Activated CD8-positive, alpha-beta T cell treated with anti-CD3 and anti-CD28 coated beads, Interleukin-2, amount 10 ng/mL, durations not matched to agents 7 days and 5 days (primary cell): Measurements from ENCODE around the gene MVB12A. TPM values are rescaled to one million over a fixed set of nuclear protein-coding genes. Genes with fewer than 3 reads are reported as not detected.

Experiments used
- ATAC-seq: fragments of 150-1000 bp; cut with Tn5 transposase; one replicate; pipeline ENCODE4 v1.10.0; 2021; ENCODE audit warnings: moderate library complexity
- CTCF ChIA-PET: fragments of 350-600 bp; sonication (Branson Sonifier 250); formaldehyde crosslinking; loops from one replicate; lab custom pipeline; 2021; ENCODE audit warnings: antibody characterized with exemption; lab: Charles Lee
- POLR2A ChIA-PET: fragments of 350-600 bp; sonication (Branson Sonifier 250); formaldehyde crosslinking; loops from one replicate; lab custom pipeline; 2021; ENCODE audit warnings: antibody characterized with exemption; lab: Charles Lee
- DNase-seq: peaks from one replicate; pipeline ENCODE4 v3.0.0-alpha.2; 2020
- H3K27ac Mint-ChIP-seq: one replicate; pipeline ENCODE4 v1.8.0; 2021; ENCODE audit warnings: mild to moderate bottlenecking, mixed read lengths
- H3K27me3 Mint-ChIP-seq: one replicate; pipeline ENCODE4 v1.8.0; 2021; ENCODE audit warnings: low read depth, mixed read lengths
- H3K36me3 Mint-ChIP-seq: one replicate; pipeline ENCODE4 v1.8.0; 2021; ENCODE audit warnings: low read depth, mixed read lengths
- H3K4me1 Mint-ChIP-seq: one replicate; pipeline ENCODE4 v1.8.0; 2021; ENCODE audit warnings: low read depth, mixed read lengths
- H3K4me3 Mint-ChIP-seq: one replicate; pipeline ENCODE4 v1.8.0; 2021; ENCODE audit warnings: mild to moderate bottlenecking, mixed read lengths
- H3K9me3 Mint-ChIP-seq: one replicate; pipeline ENCODE4 v1.8.0; 2022; ENCODE audit warnings: mixed read lengths; ENCODE audit not compliant: insufficient read depth
- total RNA-seq, 2 experiments: library from RNA; stranded (reverse); gene quantifications; one replicate each; pipeline ENCODE4 v1.2.3, GENCODE V29; 2021

MVB12A gene
- 10 to 100 TPM; 36.6 to 40.3 TPM for total RNA-seq

- DNase-seq (peak; percentile 97), ATAC-seq (peak; percentile 94)
- Mint-ChIP-seq H3K4me3 (peak within 1 kb of the TSS; percentile 93), H3K4me1 (peaks cover 28% of the 10 kb centered on the region), H3K27ac (peak within 1 kb of the TSS; percentile 96), H3K9me3 (no peaks in the 10 kb centered on the region), H3K36me3 (peaks cover 33% of the 10 kb centered on the region), H3K27me3 (no peaks in the 10 kb centered on the region)
- POLR2A ChIA-PET: interaction anchor here (0.6 to 3.4 kb wide), 7 partner anchors 14 to 176 kb away, joined by 3 to 36 read pairs (median 5); partner anchors contain the start of gene BST2
- CTCF ChIA-PET: interaction anchor here (0.6 to 1.4 kb wide), 17 partner anchors 13 to 186 kb away, joined by 3 to 8 read pairs (median 3); partner anchors contain the start of genes BST2 and DDA1
Observed at GRCh38 chr19:17419621-17420474, at the start of gene MVB12A. Gene MVB12A, plus strand, starts transcription at chr19:17420047. Its CDS starts 89 bp downstream, at chr19:17420136.

GRCh38 chr19:17376935-17377600, 42.8 kb upstream of the MVB12A start, which contains the start of gene PLVAP:
Gene PLVAP, minus strand, starts transcription at chr19:17377342. Its CDS starts 54 bp downstream, at chr19:17377288.
- DNase-seq: no peak
- Mint-ChIP-seq H3K4me1 (peaks cover 3% of the 10 kb centered on the region), H3K9me3 (peaks cover 7% of the 10 kb centered on the region), H3K27me3 (peaks cover 11% of the 10 kb centered on the region), H3K27ac (no peak within 1 kb of the TSS), H3K36me3 (peaks cover 4% of the 10 kb centered on the region), H3K4me3 (no peak within 1 kb of the TSS)
- POLR2A ChIA-PET: no interaction called here
- ATAC-seq: no peak
- CTCF ChIA-PET: interaction anchor here (1.2 to 2.3 kb wide), 2 partner anchors 9 to 30 kb away, joined by 4 to 10 read pairs; no protein-coding TSS in a partner anchor

DNA sequence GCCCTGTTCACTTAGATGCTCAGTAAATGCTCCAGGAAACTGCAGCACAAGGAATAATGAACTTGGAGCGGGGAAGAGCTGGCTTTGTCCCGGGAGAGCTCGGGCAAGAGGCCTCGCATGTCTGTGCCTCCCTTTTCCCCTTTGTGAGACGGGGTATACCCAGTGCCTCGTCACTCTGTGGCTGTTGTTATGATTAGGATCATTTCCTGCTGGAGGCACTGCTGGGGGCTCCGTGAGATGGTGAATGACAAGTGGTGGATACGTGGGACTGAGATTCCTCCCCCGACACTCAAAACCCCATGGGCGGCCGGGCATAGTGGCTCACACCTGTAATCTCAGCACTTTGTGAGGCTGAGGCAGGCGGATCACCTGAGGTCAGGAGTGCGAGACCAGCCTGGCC, 41.6 kb upstream of the MVB12A start:
- no peak overlapping the region for H3K27ac Mint-ChIP-seq
- no peak overlapping the region for H3K4me3 Mint-ChIP-seq
- H3K27me3 Mint-ChIP-seq: peaks cover 11% of the 10 kb centered on the region
- DNase-seq (no peak), ATAC-seq (no peak)
- ChIA-PET POLR2A (no interaction called here), CTCF (interaction anchor here (2.3 kb wide), 1 partner anchor 7 kb away, joined by 10 read pairs; no protein-coding TSS in a partner anchor)
- H3K9me3 Mint-ChIP-seq: peaks cover 7% of the 10 kb centered on the region
- H3K4me1 Mint-ChIP-seq: peaks cover 11% of the 10 kb centered on the region
- H3K36me3 Mint-ChIP-seq: peaks cover 4% of the 10 kb centered on the region

DNA sequence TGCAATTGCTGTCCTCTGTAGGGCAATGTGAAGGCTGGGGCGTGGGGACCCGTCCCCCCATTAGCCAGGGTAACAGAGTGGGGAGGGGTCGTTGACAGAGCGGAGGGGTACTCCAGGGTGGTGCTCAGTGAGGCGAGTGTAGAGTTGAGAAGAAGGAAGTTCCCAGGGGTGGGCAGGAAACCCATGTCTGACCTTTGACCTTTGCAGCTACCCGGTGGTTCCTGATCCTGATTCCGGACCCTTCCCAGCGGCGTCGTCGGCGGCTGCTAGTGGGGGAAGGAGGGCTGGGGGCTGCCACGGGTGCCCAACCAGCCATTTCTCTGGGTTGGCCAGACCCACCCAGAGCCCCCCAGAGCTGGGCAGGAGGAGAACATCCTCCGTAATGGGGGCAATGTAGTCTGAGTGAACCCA, 40.6 kb upstream of the MVB12A start:
- Mint-ChIP-seq H3K4me1 (peaks cover 16% of the 10 kb centered on the region), H3K27ac (peak overlapping the region; percentile 42), H3K27me3 (peaks cover 11% of the 10 kb centered on the region), H3K36me3 (peaks cover 4% of the 10 kb centered on the region), H3K9me3 (peaks cover 7% of the 10 kb centered on the region), H3K4me3 (no peak overlapping the region)
- ChIA-PET POLR2A (no interaction called here), CTCF (no interaction called here)
- DNase-seq: no peak
- ATAC-seq: no peak

DNA sequence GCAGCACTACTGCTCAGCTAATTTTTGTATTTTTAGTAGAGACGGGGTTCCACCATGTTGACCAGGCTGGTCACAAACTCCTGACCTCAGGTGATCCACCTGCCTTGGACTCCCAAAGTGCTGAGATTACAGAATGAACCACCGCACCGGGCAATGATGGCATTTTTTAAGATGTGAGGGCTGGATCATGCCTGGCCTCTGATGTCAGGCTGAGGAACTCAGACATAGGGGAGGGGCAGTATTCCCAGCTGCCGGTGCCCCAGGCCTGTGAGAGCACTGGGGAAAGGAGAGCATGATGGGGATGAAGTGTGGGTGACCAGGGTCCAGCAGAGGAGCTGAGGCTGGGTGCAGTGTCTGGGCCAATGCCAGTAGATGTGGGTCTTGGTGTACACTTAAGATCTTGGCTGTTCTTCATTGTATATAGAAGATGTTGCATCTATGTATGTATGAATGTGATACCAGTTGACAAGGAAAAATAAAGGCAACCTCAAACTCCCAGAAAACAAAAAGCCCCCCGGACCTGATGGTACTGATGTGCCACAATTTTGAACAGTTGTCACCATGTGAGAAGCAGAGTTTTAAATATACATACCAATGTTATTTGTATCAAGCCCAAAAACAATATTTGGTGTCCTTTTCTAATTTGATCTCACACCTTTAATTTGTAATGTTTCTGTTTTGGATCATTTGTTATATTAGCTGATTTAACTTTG, 39.3 kb upstream of the MVB12A start:
- H3K4me3 Mint-ChIP-seq: no peak overlapping the region

DNA sequence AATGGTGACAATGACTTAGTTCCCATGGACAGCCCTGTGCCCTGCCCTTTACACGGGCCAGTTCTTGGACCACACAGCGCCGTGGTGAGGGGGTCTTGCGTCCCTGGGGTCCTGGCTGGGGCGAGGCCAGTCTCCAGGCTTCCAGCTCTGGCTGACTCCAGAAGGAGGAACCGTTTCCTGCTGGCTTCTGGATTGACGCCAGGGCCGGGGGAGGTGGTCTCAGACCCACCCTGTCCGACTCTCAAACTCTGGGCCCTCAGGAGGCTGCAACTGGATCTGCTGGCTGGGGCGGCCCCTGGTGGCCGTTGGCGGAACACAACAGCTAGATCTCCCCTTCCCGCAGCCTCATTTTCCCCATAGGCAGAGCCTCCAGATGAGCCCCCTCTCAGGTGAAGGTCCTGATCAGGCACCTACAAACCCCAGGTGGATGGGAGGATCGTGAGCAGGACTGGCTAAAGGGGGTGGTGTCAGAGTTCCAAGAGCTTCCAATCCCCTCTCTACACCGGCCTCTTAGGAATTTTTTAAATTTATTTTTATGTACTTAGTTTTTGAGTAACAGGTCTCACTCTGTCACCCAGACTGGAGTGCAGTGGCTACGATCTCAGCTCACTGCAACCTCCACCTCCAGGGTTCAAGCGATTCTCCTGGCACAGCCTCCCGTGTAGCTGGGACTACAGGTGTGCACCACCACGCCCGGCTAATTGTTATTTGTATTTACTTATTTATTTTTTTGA, 33.8 kb upstream of the MVB12A start:
- no peak overlapping the region for H3K4me3 Mint-ChIP-seq
- peak; percentile 73 for DNase-seq
- ATAC-seq: peak; percentile 52
- ChIA-PET POLR2A (interaction anchor here (0.8 kb wide), 1 partner anchor 19 kb away, joined by 3 read pairs; the partner anchor contains the start of gene BST2), CTCF (interaction anchor here (0.6 to 2.8 kb wide), 25 partner anchors 8 to 131 kb away, joined by 3 to 30 read pairs (median 6); partner anchors contain the start of genes ANKLE1, BABAM1, GTPBP3 and PLVAP)
- H3K9me3 Mint-ChIP-seq: peaks cover 7% of the 10 kb centered on the region
- no peak overlapping the region for H3K27ac Mint-ChIP-seq
- H3K36me3 Mint-ChIP-seq: no peaks in the 10 kb centered on the region
- peaks cover 20% of the 10 kb centered on the region for H3K4me1 Mint-ChIP-seq
- H3K27me3 Mint-ChIP-seq: peaks cover 15% of the 10 kb centered on the region

More for the DNA sequence above, 39.3 kb upstream of the MVB12A start:
- ATAC-seq (no peak), DNase-seq (no peak)
- H3K27ac Mint-ChIP-seq: no peak overlapping the region
- peaks cover 11% of the 10 kb centered on the region for H3K27me3 Mint-ChIP-seq
- peaks cover 16% of the 10 kb centered on the region for H3K4me1 Mint-ChIP-seq
- ChIA-PET CTCF (interaction anchor here (1.1 to 1.4 kb wide), 2 partner anchors 11 to 35 kb away, joined by 3 to 5 read pairs; no protein-coding TSS in a partner anchor), POLR2A (no interaction called here)
- peaks cover 4% of the 10 kb centered on the region for H3K36me3 Mint-ChIP-seq
- H3K9me3 Mint-ChIP-seq: peaks cover 7% of the 10 kb centered on the region

DNA sequence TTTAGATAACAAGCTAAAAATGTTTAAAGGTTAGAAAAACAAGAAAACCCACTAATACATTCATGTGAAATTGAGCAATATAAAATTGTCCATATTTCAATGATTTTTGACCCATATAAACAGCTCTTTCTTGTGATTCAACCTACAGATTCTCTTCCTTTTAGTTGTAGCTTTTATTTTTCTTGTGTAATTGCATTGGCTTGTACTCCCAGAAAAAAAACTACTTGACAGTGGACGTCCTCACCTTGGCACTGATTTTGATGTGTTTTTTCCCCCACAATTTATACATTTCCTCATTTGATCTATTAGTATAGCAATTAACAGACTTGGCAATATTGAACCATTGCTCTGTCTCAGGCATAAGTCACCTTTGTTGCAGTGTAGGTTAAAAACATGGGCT, 30.6 kb upstream of the MVB12A start:
- Mint-ChIP-seq H3K9me3 (peaks cover 7% of the 10 kb centered on the region), H3K27me3 (peaks cover 15% of the 10 kb centered on the region), H3K36me3 (peaks cover 3% of the 10 kb centered on the region), H3K4me3 (no peak overlapping the region), H3K27ac (no peak overlapping the region), H3K4me1 (peaks cover 22% of the 10 kb centered on the region)
- no peak for ATAC-seq
- ChIA-PET CTCF (interaction anchor here (1.0 to 4.2 kb wide), 19 partner anchors 10 to 129 kb away, joined by 3 to 22 read pairs (median 5); partner anchors contain the start of genes DDA1, MRPL34 and MVB12A), POLR2A (interaction anchor here (0.6 to 1.5 kb wide), 2 partner anchors 16 to 87 kb away, joined by 3 read pairs; partner anchors contain the start of gene BST2)
- DNase-seq: no peak

DNA sequence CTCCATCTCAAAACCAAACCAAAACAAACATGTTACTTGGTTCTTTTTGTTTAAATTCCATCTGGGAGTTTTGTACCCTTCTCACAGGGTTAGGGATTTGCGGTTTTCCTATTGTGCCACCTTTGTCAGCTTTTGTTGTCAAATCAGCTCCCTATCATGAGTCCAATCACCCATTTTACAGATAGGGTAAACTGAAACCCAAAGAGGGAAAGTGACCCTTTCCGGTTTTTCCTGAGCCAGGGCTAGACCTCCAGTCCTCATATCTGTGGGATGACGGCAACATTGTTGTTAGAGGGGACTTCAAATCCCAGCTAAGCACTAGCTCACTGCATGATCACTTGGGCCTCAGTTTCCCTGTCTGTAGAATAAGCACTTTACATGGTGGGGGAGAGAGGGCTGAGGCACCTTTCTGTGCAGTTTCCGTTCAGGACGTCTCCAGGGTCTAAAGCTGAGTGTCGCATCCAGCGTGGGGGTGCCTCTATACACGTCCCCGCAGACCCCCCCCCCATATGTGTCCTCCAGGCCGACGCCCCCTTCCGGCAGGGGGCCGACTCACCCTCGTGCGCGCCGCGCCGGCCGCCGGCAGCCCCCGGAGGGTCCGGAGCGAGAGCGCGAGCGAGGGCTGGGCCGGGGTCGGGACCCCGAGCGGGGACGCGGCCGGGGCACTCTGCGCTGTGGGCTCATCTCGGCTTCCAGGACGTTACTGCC, 29.7 kb upstream of the MVB12A start:
- Mint-ChIP-seq H3K27me3 (peaks cover 15% of the 10 kb centered on the region), H3K27ac (no peak overlapping the region), H3K9me3 (peaks cover 7% of the 10 kb centered on the region), H3K4me1 (peaks cover 27% of the 10 kb centered on the region), H3K4me3 (peak overlapping the region; percentile 79), H3K36me3 (peaks cover 7% of the 10 kb centered on the region)
- ATAC-seq: no peak
- ChIA-PET CTCF (interaction anchor here (0.7 to 4.2 kb wide), 18 partner anchors 9 to 618 kb away, joined by 3 to 22 read pairs (median 5); partner anchors contain the start of genes DDA1, MRPL34 and MVB12A), POLR2A (interaction anchor here (0.5 to 1.5 kb wide), 2 partner anchors 16 to 174 kb away, joined by 3 read pairs; partner anchors contain the start of gene BST2)
- no peak for DNase-seq

DNA sequence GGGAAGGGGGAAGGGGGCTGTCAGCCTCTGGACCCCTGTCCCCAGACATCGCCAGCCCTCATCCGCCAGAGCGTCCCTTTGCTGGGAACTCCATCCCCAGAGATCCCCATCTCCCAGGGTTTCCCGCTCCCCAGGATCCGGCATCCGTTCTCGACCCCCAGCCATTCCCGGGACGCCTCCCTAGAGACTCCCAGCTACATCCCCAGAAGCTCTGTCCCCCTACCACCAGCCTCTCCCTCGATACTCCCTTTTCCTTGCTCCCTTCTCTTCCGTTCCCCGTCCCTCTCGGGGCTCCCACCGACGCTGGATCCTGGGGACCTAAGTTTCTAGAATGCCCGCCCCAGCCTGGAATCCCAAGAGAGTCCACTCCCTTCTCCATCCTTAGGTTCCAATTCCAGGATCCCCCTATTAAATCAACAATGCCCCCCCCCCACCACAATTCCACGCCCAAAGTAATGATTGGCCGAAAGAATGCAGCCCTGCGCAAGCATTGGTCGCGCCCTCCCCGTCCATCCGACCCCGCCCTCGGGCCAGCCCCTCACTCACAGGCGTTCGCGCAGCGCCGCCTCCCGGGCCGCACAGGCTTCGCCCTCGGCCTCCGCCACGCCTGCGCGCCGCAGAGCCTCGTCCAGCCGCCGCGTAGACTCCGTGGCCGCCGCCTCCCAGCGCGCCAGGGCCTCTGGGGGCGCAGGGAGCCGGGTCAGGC, 29.0 kb upstream of the MVB12A start:
- H3K36me3 Mint-ChIP-seq: peaks cover 9% of the 10 kb centered on the region
- ATAC-seq (peak; percentile 98), DNase-seq (peak; percentile 91)
- CTCF ChIA-PET: interaction anchor here (0.7 to 4.2 kb wide), 12 partner anchors 10 to 619 kb away, joined by 3 to 22 read pairs (median 6); partner anchors contain the start of genes BST2, DDA1, MRPL34 and MVB12A
- POLR2A ChIA-PET: interaction anchor here (0.6 to 1.7 kb wide), 2 partner anchors 84 to 159 kb away, joined by 4 to 6 read pairs; no protein-coding TSS in a partner anchor
- H3K4me1 Mint-ChIP-seq: peaks cover 32% of the 10 kb centered on the region
- no peak overlapping the region for H3K27ac Mint-ChIP-seq
- peak overlapping the region; percentile 79 for H3K4me3 Mint-ChIP-seq
- H3K27me3 Mint-ChIP-seq: peaks cover 15% of the 10 kb centered on the region
- peaks cover 7% of the 10 kb centered on the region for H3K9me3 Mint-ChIP-seq
